ENCODE data around the gene ASTN2. TPM values are rescaled to one million over a fixed set of nuclear protein-coding genes. Genes with fewer than 3 reads are reported as not detected.

ASTN2 gene
- total and polyA plus RNA-seq, 12 donors = 1.9 to 11.1 (median 4.0) TPM

- ATAC-seq = no peak
- Histone ChIP-seq H3K4me1 (no peaks in the 10 kb centered on the region), H3K27me3 (no peaks in the 10 kb centered on the region), H3K36me3 (no peaks in the 10 kb centered on the region), H3K27ac (no peak overlapping the region), H3K9me3 (peaks cover 0 to 2% (median 0%) of the 10 kb centered on the region in 11 donors), H3K4me3 (no peak overlapping the region)
- intact Hi-C loops (cut with DNase I) = no loop called here
- no peak for TF ChIP-seq CTCF (IDR thresholded peaks at IDR 0.05)
- WGBS, 2 donors = 74 to 82% methylated on average over 5 of the region's 5 CpGs
- DNase-seq = no peak
These were observed 54.9 kb downstream of the ASTN2 start for GRCh38 chr9:117359910-117360309.

- H3K27me3 ChIP-seq = no peaks in the 10 kb centered on the region
- peaks cover 0 to 2% (median 0%) of the 10 kb centered on the region in 11 donors for H3K9me3 ChIP-seq
- H3K4me3 ChIP-seq = no peak overlapping the region
- no peaks in the 10 kb centered on the region for H3K4me1 ChIP-seq
- no peak for DNase-seq
- H3K36me3 ChIP-seq = no peaks in the 10 kb centered on the region
- intact Hi-C loops (cut with DNase I) = no loop called here
- 51 to 57% methylated on average over 3 of the region's 3 CpGs for WGBS, 2 donors
- H3K27ac ChIP-seq = no peak overlapping the region
- TF ChIP-seq CTCF (IDR thresholded peaks at IDR 0.05) = no peak
- no peak for ATAC-seq
These were observed 59.3 kb downstream of the ASTN2 start for GRCh38 chr9:117355542-117355941.

- no peak overlapping the region for H3K4me3 ChIP-seq
- H3K27ac ChIP-seq = no peak overlapping the region
- TF ChIP-seq CTCF (IDR thresholded peaks at IDR 0.05) = no peak
- H3K27me3 ChIP-seq = no peaks in the 10 kb centered on the region
- DNase-seq = no peak
- no peak for ATAC-seq
- H3K9me3 ChIP-seq = peaks cover 0 to 2% (median 0%) of the 10 kb centered on the region in 11 donors
- no peaks in the 10 kb centered on the region for H3K36me3 ChIP-seq
- H3K4me1 ChIP-seq = no peaks in the 10 kb centered on the region
- intact Hi-C loops (cut with DNase I) = no loop called here
These were observed 59.9 kb downstream of the ASTN2 start for GRCh38 chr9:117354997-117355396.

- H3K27ac ChIP-seq = no peak overlapping the region
- ATAC-seq (no peak), DNase-seq (no peak)
- no peak for TF ChIP-seq CTCF (IDR thresholded peaks at IDR 0.05)
- peaks cover 0 to 2% (median 0%) of the 10 kb centered on the region in 11 donors for H3K9me3 ChIP-seq
- 68 to 80% methylated on average over 1 of the region's 1 CpG for WGBS, 2 donors
- no peaks in the 10 kb centered on the region for H3K27me3 ChIP-seq
- no peak overlapping the region for H3K4me3 ChIP-seq
- no peaks in the 10 kb centered on the region for H3K4me1 ChIP-seq
- no peaks in the 10 kb centered on the region for H3K36me3 ChIP-seq
- intact Hi-C loops (cut with DNase I) = no loop called here
These were observed 60.5 kb downstream of the ASTN2 start for GRCh38 chr9:117354244-117354847.
